SK-N-SH treated with all-trans-retinoic acid at 6 μM for 48 hours (cell line): ENCODE measurements around the gene CDC42EP5.

Experiments used
- ATAC-seq: fragments of 200-7000 bp; cut with Tn5 transposase; 3 replicates; pipeline ENCODE4 v1.9.1; 2020; ENCODE audit warnings: mild to moderate bottlenecking, moderate library complexity
- ARNTL ChIP-seq: fragments of 450-650 bp; formaldehyde crosslinking; IDR thresholded peaks from 2 replicates; pipeline ENCODE4 v1.5.0; 2020; ENCODE audit warnings: low read depth, mild to moderate bottlenecking, moderate library complexity, borderline replicate concordance
- BACH2 ChIP-seq: fragments of 250-450 bp; sonication (Bioruptor Pico); IDR thresholded peaks from 2 replicates; pipeline ENCODE4 v1.9.0; 2021; ENCODE audit warnings: mild to moderate bottlenecking, borderline replicate concordance
- CREB5 ChIP-seq: fragments of 250-450 bp; sonication (Bioruptor Pico); IDR thresholded peaks from 2 replicates; pipeline ENCODE4 v1.5.1; 2020; ENCODE audit warnings: low read depth, mild to moderate bottlenecking, moderate library complexity
- CSDC2 ChIP-seq: fragments of 250-450 bp; sonication (Bioruptor Pico); IDR thresholded peaks from 2 replicates; pipeline ENCODE4 v1.5.0; 2020; ENCODE audit warnings: mild to moderate bottlenecking, moderate library complexity
- CSRNP3 ChIP-seq: fragments of 250-450 bp; sonication (Bioruptor Pico); IDR thresholded peaks from 2 replicates; pipeline ENCODE4 v1.5.1; 2021; ENCODE audit warnings: mild to moderate bottlenecking, moderate library complexity
- ESRRG ChIP-seq: fragments of 250-450 bp; sonication (Bioruptor Pico); IDR thresholded peaks from 2 replicates; pipeline ENCODE4 v1.6.1; 2021; ENCODE audit warnings: mild to moderate bottlenecking
- GLIS3 ChIP-seq: fragments of 250-450 bp; sonication (Bioruptor Pico); IDR thresholded peaks from 2 replicates; pipeline ENCODE4 v1.5.0; 2020; ENCODE audit warnings: mild to moderate bottlenecking, moderate library complexity
- ISL1 ChIP-seq: fragments of 250-450 bp; sonication (Bioruptor Pico); IDR thresholded peaks from 2 replicates; pipeline ENCODE4 v2.1.2; 2022; ENCODE audit warnings: mild to moderate bottlenecking, moderate library complexity
- OSR1 ChIP-seq: fragments of 250-450 bp; sonication (Bioruptor Pico); IDR thresholded peaks from 2 replicates; pipeline ENCODE4 v1.8.0; 2022; ENCODE audit warnings: moderate library complexity, mild to moderate bottlenecking, inconsistent platforms
- PATZ1 ChIP-seq: fragments of 250-450 bp; sonication (Bioruptor Pico); IDR thresholded peaks from 2 replicates; pipeline ENCODE4 v1.8.0; 2020; ENCODE audit warnings: mild to moderate bottlenecking, moderate library complexity, borderline replicate concordance
- PPARA ChIP-seq: fragments of 250-450 bp; sonication (Bioruptor Pico); IDR thresholded peaks from 2 replicates; pipeline ENCODE4 v1.5.0; 2020; ENCODE audit warnings: mild to moderate bottlenecking, borderline replicate concordance
- RARB ChIP-seq: fragments of 250-450 bp; sonication (Bioruptor Pico); IDR thresholded peaks from 2 replicates; pipeline ENCODE4 v1.8.0; 2021; ENCODE audit warnings: mild to moderate bottlenecking, moderate library complexity
- SNAI2 ChIP-seq: fragments of 250-450 bp; sonication (Bioruptor Pico); IDR thresholded peaks from 2 replicates; pipeline ENCODE4 v1.5.0; 2020; ENCODE audit warnings: mild to moderate bottlenecking, moderate library complexity
- TCF4 ChIP-seq: fragments of 250-450 bp; sonication (Bioruptor Pico); IDR thresholded peaks from 2 replicates; pipeline ENCODE4 v1.8.0; 2021; ENCODE audit warnings: mild to moderate bottlenecking, moderate library complexity, borderline replicate concordance
- TOX ChIP-seq: fragments of 250-450 bp; sonication (Bioruptor Pico); IDR thresholded peaks from 2 replicates; pipeline ENCODE4 v1.8.0; 2021; ENCODE audit warnings: mild to moderate bottlenecking, moderate library complexity, borderline replicate concordance
- ZC3H10 ChIP-seq: fragments of 250-450 bp; sonication (Bioruptor Pico); IDR thresholded peaks from 2 replicates; pipeline ENCODE4 v1.5.1; 2021; ENCODE audit warnings: mild to moderate bottlenecking, moderate library complexity
- ZFP3 ChIP-seq: fragments of 250-450 bp; sonication (Bioruptor Pico); IDR thresholded peaks from 2 replicates; pipeline ENCODE4 v1.5.0; 2020; ENCODE audit warnings: mild to moderate bottlenecking, moderate library complexity
- ZFP30 ChIP-seq: fragments of 450-650 bp; formaldehyde crosslinking; IDR thresholded peaks from 2 replicates; pipeline ENCODE4 v1.5.0; 2022; ENCODE audit warnings: mild to moderate bottlenecking, moderate library complexity
- ZNF565 ChIP-seq: fragments of 450-650 bp; formaldehyde crosslinking; conservative IDR thresholded peaks from 2 replicates; pipeline ENCODE4 v1.5.0; 2020; ENCODE audit warnings: low read depth, mild to moderate bottlenecking, moderate library complexity
- ZNF70 ChIP-seq: fragments of 450-650 bp; formaldehyde crosslinking; IDR thresholded peaks from 2 replicates; pipeline ENCODE4 v1.5.0; 2020; ENCODE audit warnings: mild to moderate bottlenecking, moderate library complexity
- ZNF8 ChIP-seq: fragments of 450-650 bp; formaldehyde crosslinking; IDR thresholded peaks from 2 replicates; pipeline ENCODE4 v1.5.0; 2020; ENCODE audit warnings: mild to moderate bottlenecking, moderate library complexity
- TF ChIP-seq, protein P1 (sequence below): fragments of 250-450 bp; sonication (Bioruptor Pico); IDR thresholded peaks from 2 replicates; pipeline ENCODE4 v1.5.0; 2020; ENCODE audit warnings: mild to moderate bottlenecking, moderate library complexity

The CDC42EP5 gene

DNA sequence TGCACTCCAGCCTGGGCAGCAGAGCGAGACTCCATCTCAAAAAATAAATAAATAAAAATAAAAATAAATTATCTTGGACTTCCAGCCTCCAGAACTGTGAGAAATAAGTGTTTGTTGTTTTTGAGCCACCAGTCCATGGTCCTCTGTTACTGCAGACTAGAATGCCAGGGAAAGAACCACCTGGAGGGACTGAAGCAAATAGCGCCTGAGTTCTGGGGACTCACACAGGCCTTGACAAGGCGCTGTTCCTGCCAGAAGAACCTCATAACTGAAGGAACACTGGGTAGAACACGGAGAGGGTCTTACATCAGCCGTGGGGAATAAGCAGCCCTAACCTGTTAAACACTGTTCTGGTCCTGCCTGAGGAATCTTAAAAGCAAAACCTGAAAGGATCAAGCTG, 32.5 kb downstream of the CDC42EP5 start (continued):
- TF ChIP-seq, protein P1, sequence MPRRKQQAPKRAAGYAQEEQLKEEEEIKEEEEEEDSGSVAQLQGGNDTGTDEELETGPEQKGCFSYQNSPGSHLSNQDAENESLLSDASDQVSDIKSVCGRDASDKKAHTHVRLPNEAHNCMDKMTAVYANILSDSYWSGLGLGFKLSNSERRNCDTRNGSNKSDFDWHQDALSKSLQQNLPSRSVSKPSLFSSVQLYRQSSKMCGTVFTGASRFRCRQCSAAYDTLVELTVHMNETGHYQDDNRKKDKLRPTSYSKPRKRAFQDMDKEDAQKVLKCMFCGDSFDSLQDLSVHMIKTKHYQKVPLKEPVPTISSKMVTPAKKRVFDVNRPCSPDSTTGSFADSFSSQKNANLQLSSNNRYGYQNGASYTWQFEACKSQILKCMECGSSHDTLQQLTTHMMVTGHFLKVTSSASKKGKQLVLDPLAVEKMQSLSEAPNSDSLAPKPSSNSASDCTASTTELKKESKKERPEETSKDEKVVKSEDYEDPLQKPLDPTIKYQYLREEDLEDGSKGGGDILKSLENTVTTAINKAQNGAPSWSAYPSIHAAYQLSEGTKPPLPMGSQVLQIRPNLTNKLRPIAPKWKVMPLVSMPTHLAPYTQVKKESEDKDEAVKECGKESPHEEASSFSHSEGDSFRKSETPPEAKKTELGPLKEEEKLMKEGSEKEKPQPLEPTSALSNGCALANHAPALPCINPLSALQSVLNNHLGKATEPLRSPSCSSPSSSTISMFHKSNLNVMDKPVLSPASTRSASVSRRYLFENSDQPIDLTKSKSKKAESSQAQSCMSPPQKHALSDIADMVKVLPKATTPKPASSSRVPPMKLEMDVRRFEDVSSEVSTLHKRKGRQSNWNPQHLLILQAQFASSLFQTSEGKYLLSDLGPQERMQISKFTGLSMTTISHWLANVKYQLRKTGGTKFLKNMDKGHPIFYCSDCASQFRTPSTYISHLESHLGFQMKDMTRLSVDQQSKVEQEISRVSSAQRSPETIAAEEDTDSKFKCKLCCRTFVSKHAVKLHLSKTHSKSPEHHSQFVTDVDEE, result no peak
- TF ChIP-seq GLIS3 (no peak), CREB5 (CRISPR knock-in tag) (no peak), CSDC2 (CRISPR knock-in tag) (no peak), ZNF8 (CRISPR knock-in tag) (no peak), ZFP30 (no peak)

GRCh38 chr19:54439174-54439851, 33.8 kb downstream of the CDC42EP5 start:
- no peak for TF ChIP-seq GLIS3
- TF ChIP-seq ARNTL (CRISPR knock-in tag), result no peak
- no peak for TF ChIP-seq ZNF565
- no peak for TF ChIP-seq RARB (CRISPR knock-in tag)
- no peak for TF ChIP-seq ESRRG (CRISPR knock-in tag)
- TF ChIP-seq ZNF8 (CRISPR knock-in tag), result no peak
- no peak for TF ChIP-seq TCF4 (CRISPR knock-in tag)
- no peak for TF ChIP-seq ZFP3 (CRISPR knock-in tag)
- TF ChIP-seq OSR1, result no peak
- TF ChIP-seq PATZ1 (CRISPR knock-in tag), result no peak
- no peak for TF ChIP-seq BACH2 (CRISPR knock-in tag)
- TF ChIP-seq, all 23 proteins: peak for 0
- ATAC-seq, result peak; percentile 88

GRCh38 chr19:54436628-54437252, 36.4 kb downstream of the CDC42EP5 start:
- no peak for ATAC-seq
- no peak for TF ChIP-seq ZFP30
- no peak for TF ChIP-seq SNAI2
- TF ChIP-seq RARB (CRISPR knock-in tag), result no peak
- TF ChIP-seq ARNTL (CRISPR knock-in tag), result no peak
- TF ChIP-seq ISL1 (CRISPR knock-in tag), result no peak
- no peak for TF ChIP-seq GLIS3
- no peak for TF ChIP-seq CSDC2 (CRISPR knock-in tag)
- TF ChIP-seq BACH2 (CRISPR knock-in tag), result no peak
- no peak for TF ChIP-seq CSRNP3
- TF ChIP-seq ZNF70 (CRISPR knock-in tag), result no peak
- no peak for TF ChIP-seq PPARA (CRISPR knock-in tag)
- no peak for TF ChIP-seq ZC3H10 (CRISPR knock-in tag)
- TF ChIP-seq TOX (CRISPR knock-in tag), result no peak
- no peak for TF ChIP-seq OSR1
- TF ChIP-seq, all 23 proteins: peak for 0
